Neural cell (in vitro differentiated cells): Measurements from ENCODE around the gene GDPD5. TPM values are rescaled to one million over a fixed set of nuclear protein-coding genes. Genes with fewer than 3 reads are reported as not detected.

Source experiments
- H2AFZ ChIP-seq: fragments of 200-600, 300-800 bp; sonication (generic), shearing (Covaris generic); 2 replicates; pipeline ENCODE4 v1.6.0; 2014; ENCODE audit warnings: low read depth, mild to moderate bottlenecking, antibody characterized with exemption, low read length, moderate library complexity
- H3F3A ChIP-seq: fragments of 200-600 bp; shearing (Covaris generic); 2 replicates; pipeline ENCODE4 v1.6.1; 2016; ENCODE audit warnings: mild to moderate bottlenecking, moderate library complexity, mixed read lengths, antibody characterized with exemption, low read length; ENCODE audit not compliant: insufficient read depth, poor library complexity, severe bottlenecking
- H3K27ac ChIP-seq: fragments of 200-600, 300-800 bp; sonication (generic), shearing (Covaris generic); 2 replicates; pipeline ENCODE4 v1.5.1; 2014; ENCODE audit warnings: mild to moderate bottlenecking, low read length, moderate library complexity
- H3K27me3 ChIP-seq: fragments of 300-800, 200-600 bp; sonication (generic), shearing (Covaris generic); 2 replicates; pipeline ENCODE4 v1.6.0; 2014; ENCODE audit warnings: mild to moderate bottlenecking, low read depth, low read length, moderate library complexity; ENCODE audit not compliant: insufficient read depth
- H3K36me3 ChIP-seq: fragments of 300-800, 200-600 bp; sonication (generic), shearing (Covaris generic); 2 replicates; pipeline ENCODE4 v1.5.1; 2014; ENCODE audit warnings: mild to moderate bottlenecking, antibody characterized with exemption, low read length, moderate library complexity; ENCODE audit not compliant: insufficient read depth
- H3K4me2 ChIP-seq: fragments of 300-800, 200-600 bp; sonication (generic), shearing (Covaris generic); 2 replicates; pipeline ENCODE4 v1.6.0; 2014; ENCODE audit warnings: mild to moderate bottlenecking, low read length
- H3K4me3 ChIP-seq: fragments of 300-800, 200-600 bp; sonication (generic), shearing (Covaris generic); 2 replicates; pipeline ENCODE4 v1.5.1; 2014; ENCODE audit warnings: mild to moderate bottlenecking, low read length, moderate library complexity
- H3K79me2 ChIP-seq: fragments of 200-600 bp; shearing (Covaris generic); replicated peaks from 2 replicates; pipeline ENCODE4 v1.6.0; 2014; ENCODE audit warnings: mild to moderate bottlenecking, low read length, moderate library complexity; ENCODE audit not compliant: insufficient read depth
- H3K9ac ChIP-seq: fragments of 300-800, 200-600 bp; sonication (generic), shearing (Covaris generic); 2 replicates; pipeline ENCODE4 v1.6.1; 2016; ENCODE audit warnings: mild to moderate bottlenecking, low read length, mixed read lengths
- H3K9me2 ChIP-seq: fragments of 200-600 bp; shearing (Covaris generic); 2 replicates; pipeline ENCODE4 v1.6.1; 2016; ENCODE audit warnings: mild to moderate bottlenecking, low read length, mixed read lengths; ENCODE audit not compliant: insufficient read depth
- H3K9me3 ChIP-seq: fragments of 200-600, 300-800 bp; sonication (generic), shearing (Covaris generic); 2 replicates; pipeline ENCODE4 v1.6.1; 2016; ENCODE audit warnings: mild to moderate bottlenecking, mixed run types, low read length, moderate library complexity, mixed read lengths
- H4K20me1 ChIP-seq: fragments of 200-600 bp; shearing (Covaris generic); 2 replicates; pipeline ENCODE4 v1.6.1; 2016; ENCODE audit warnings: mild to moderate bottlenecking, mixed run types; ENCODE audit not compliant: insufficient read depth
- CTCF ChIP-seq: fragments of 450-650 bp; IDR thresholded peaks from 2 replicates; pipeline ENCODE4 v1.5.1; 2014; ENCODE audit warnings: antibody characterized with exemption, mild to moderate bottlenecking, moderate library complexity; ENCODE audit not compliant: poor library complexity, severe bottlenecking
- EP300 ChIP-seq: fragments of 450-650 bp; conservative IDR thresholded peaks from 2 replicates; pipeline ENCODE4 v1.6.1; 2014; ENCODE audit warnings: antibody characterized with exemption, mild to moderate bottlenecking, moderate library complexity; ENCODE audit not compliant: poor library complexity, severe bottlenecking
- EZH2 ChIP-seq: fragments of 200-600, 300-800 bp; shearing (Covaris generic), sonication (generic); IDR thresholded peaks from 2 replicates; pipeline ENCODE4 v1.6.1; 2014; ENCODE audit warnings: antibody characterized with exemption, low read length, borderline replicate concordance, mild to moderate bottlenecking; ENCODE audit not compliant: insufficient read depth, poor library complexity, severe bottlenecking
- MXI1 ChIP-seq: fragments of 450-650 bp; conservative IDR thresholded peaks from 2 replicates; pipeline ENCODE4 v1.6.1; 2014; ENCODE audit warnings: antibody characterized with exemption, mild to moderate bottlenecking; ENCODE audit not compliant: poor library complexity, severe bottlenecking
- POLR2AphosphoS5 ChIP-seq: IDR thresholded peaks from 2 replicates; pipeline ENCODE4 v1.6.1; 2012
- RAD21 ChIP-seq: fragments of 450-650 bp; conservative IDR thresholded peaks from 2 replicates; pipeline ENCODE4 v1.6.1; 2014; ENCODE audit warnings: antibody characterized with exemption, mild to moderate bottlenecking, moderate library complexity
- REST ChIP-seq: IDR thresholded peaks from 2 replicates; pipeline ENCODE4 v1.6.1; 2012; ENCODE audit warnings: borderline replicate concordance
- SMC3 ChIP-seq: fragments of 450-650 bp; conservative IDR thresholded peaks from 2 replicates; pipeline ENCODE4 v1.6.1; 2014; ENCODE audit warnings: antibody characterized with exemption, mild to moderate bottlenecking, moderate library complexity; ENCODE audit not compliant: poor library complexity
- TAF1 ChIP-seq: IDR thresholded peaks from 2 replicates; pipeline ENCODE4 v1.6.1; 2012; ENCODE audit warnings: low read depth
- polyA plus RNA-seq: library from polyadenylated mRNA; depleted of rRNA; stranded (reverse); fragments of >200 nt; gene quantifications from 2 replicates; pipeline ENCODE4 v1.2.3, GENCODE V29; 2014

The GDPD5 gene
- polyA plus RNA-seq, 1 donor from 2014 or later, result 19.2 TPM

- H3K36me3 ChIP-seq, result no peaks in the 10 kb centered on the region
Observed at GRCh38 chr11:75516886-75517285, 8.9 kb downstream of the GDPD5 start.

GRCh38 chr11:75516140-75516539 is 9.6 kb downstream of the GDPD5 start:
- no peaks in the 10 kb centered on the region for H3K9me2 ChIP-seq
- no peak overlapping the region for H3K4me2 ChIP-seq
- H3K79me2 ChIP-seq, result no peaks in the 10 kb centered on the region
- no peaks in the 10 kb centered on the region for H4K20me1 ChIP-seq
- H3K27me3 ChIP-seq, result no peaks in the 10 kb centered on the region
- no peaks in the 10 kb centered on the region for H3F3A ChIP-seq
- H3K4me3 ChIP-seq, result no peak overlapping the region
- TF ChIP-seq REST (no peak), MXI1 (no peak), SMC3 (no peak), POLR2AphosphoS5 (no peak), CTCF (no peak), EP300 (no peak), TAF1 (no peak), EZH2 (no peak), RAD21 (no peak)
- no peak overlapping the region for H2AFZ ChIP-seq
- no peaks in the 10 kb centered on the region for H3K9me3 ChIP-seq
- H3K36me3 ChIP-seq, result no peaks in the 10 kb centered on the region
- H3K27ac ChIP-seq, result no peak overlapping the region
- H3K9ac ChIP-seq, result no peak overlapping the region

More at GRCh38 chr11:75516886-75517285, 8.9 kb downstream of the GDPD5 start:
- Histone ChIP-seq H3F3A (no peaks in the 10 kb centered on the region), H3K4me2 (no peak overlapping the region), H3K27me3 (no peaks in the 10 kb centered on the region), H3K9me2 (no peaks in the 10 kb centered on the region), H3K9ac (no peak overlapping the region), H2AFZ (no peak overlapping the region), H3K9me3 (no peaks in the 10 kb centered on the region), H3K4me3 (no peak overlapping the region), H3K27ac (no peak overlapping the region), H4K20me1 (no peaks in the 10 kb centered on the region), H3K79me2 (no peaks in the 10 kb centered on the region)
- TF ChIP-seq EP300 (no peak), REST (no peak), POLR2AphosphoS5 (no peak), EZH2 (no peak)
